ENCODE results near the gene C16orf95.

The C16orf95 gene

DNA sequence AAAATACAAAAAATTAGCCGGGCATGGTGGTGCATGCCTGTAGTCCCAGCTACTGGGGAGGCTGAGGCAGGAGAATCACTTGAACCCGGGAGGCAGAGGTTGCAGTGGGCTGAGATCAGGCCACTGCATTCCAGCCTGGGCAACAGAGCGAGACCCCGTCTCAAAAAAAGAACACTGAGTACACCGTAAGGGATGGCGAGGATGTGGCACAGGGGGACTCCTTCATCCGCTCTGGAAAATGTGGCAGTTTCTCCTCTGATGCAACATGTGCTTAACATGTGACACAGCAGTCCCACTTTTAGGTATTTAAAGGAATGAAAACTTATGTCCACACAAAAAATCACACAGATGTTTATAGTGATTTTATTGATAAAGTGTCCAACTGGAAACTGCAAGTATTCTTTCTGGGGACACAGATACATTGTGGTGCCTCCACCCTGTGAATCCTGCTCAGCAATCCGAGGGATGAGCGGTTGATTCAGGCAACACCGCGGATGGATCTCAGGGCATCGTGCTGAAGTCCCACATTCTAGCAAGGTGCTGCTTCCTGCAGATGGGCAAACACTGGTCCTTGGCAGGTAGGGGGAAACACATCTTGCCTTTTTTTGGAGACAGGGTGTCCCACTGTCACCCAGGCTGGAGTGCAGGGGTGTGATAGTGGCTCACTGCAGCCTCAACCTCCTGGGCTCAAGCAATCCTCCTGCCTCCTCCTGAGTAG lies 3.5 kb upstream of the C16orf95 start:
- Mint-ChIP-seq H3K27me3 (no peaks in the 10 kb centered on the region), H3K9me3 (no peaks in the 10 kb centered on the region), H3K4me1 (peaks cover 15 to 30% of the 10 kb centered on the region in 2 donors), H3K27ac (no peak overlapping the region), H3K4me3 (no peak overlapping the region), H3K36me3 (peaks cover 7 to 15% of the 10 kb centered on the region in 2 donors)
- ATAC-seq (replicated peaks) (no peak), DNase-seq (no peak)

DNA sequence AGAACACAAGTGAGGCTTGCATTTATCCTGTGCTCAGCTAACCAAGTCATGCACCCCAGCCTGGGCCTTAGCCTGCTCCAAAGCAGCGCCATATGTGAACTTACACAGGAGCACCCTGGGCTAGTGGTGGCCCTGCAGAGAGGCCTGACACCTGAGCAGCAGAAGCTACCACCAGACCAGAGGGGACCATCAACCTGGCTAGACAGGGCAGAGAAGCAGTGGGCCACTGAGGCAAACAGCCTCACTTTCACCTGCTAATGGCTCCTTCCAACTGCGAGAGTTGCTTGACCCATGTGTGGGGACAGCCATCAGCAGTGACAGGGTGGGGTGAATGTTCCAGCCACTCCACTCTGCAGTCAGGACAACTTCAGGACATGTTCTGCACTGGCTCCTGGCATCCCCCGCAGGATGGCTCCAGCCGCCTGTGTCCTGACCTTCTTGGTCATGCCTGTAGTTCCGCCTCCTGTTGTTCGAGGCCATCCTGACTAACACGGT lies 2.9 kb upstream of the C16orf95 start:
- no peak for DNase-seq
- Mint-ChIP-seq H3K36me3 (peaks cover 7 to 15% of the 10 kb centered on the region in 2 donors), H3K4me3 (no peak overlapping the region), H3K27ac (no peak overlapping the region), H3K9me3 (no peaks in the 10 kb centered on the region), H3K4me1 (peaks cover 15 to 25% of the 10 kb centered on the region in 2 donors), H3K27me3 (no peaks in the 10 kb centered on the region)
- ATAC-seq (replicated peaks): no peak

DNA sequence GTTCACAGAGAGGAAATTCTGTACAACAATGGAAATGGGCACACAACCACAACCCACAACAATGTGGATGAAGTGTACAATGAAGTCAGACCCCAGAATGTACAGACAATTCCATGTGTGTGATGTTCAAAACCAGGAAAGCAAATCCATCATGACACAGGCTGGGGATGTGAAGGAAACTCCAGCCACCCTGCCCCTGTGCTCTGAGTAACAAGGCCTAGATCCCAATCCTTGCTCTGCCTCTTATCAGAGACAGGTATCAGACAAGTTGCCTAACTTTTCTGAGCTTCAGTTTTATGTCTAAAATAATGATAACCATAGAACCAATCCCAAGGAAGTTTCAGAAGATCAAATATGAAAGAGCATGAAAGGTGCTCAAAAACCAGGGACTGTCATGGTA lies 1.8 kb upstream of the C16orf95 start:
- no peaks in the 10 kb centered on the region for H3K9me3 Mint-ChIP-seq
- ATAC-seq (replicated peaks): no peak
- no peaks in the 10 kb centered on the region for H3K27me3 Mint-ChIP-seq
- H3K36me3 Mint-ChIP-seq: peaks cover 7 to 15% of the 10 kb centered on the region in 2 donors
- DNase-seq: no peak
- H3K4me1 Mint-ChIP-seq: peaks cover 10 to 16% of the 10 kb centered on the region in 2 donors
- peak overlapping the region; percentile 99 for H3K27ac Mint-ChIP-seq
- H3K4me3 Mint-ChIP-seq: peak overlapping the region; percentile 93 to 94

DNA sequence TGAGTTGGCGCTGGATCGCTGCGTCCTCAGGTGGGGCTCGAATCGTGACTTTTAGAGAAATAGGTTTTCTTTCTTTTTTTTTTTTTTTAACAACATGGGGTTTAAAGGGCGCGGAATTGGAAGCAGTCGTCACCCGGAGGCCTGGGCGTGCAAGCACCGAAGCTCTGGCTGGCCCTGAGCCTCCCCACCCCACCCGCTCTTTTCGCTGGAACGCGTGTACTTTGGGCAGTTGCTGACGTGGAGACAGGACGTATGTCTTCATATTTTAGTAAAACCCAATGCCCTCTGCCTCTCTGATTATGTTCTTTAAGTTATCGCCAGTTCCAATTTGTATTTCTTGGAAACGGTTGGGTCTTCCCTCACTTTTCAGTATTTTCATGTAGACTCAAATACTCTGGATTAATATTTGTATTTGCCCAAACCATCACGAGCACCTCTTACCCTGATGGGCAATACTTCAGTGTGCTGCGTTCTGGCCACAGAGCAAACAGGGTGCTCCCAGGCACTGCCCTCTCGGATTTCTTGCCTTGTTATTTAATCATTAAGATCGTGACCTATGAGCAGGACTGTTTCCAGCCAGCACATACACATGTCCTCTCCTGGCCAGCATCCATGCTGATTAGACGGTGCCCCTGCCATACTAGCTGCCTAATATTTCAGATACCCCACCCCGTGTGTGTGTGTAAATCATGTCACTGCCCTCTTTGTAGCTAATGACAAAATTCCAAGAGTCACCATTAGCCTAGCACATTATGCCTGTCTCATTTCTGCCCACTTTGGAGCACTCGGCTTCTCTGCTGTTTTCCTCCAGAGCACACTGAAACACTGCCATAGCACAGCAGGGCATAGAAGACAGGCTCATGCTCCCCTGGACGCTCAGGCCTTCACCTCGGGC lies 805 bp upstream of the C16orf95 start:
- H3K9me3 Mint-ChIP-seq: no peaks in the 10 kb centered on the region
- DNase-seq (peak; percentile 34), ATAC-seq (replicated peaks) (peak; percentile 64 to 67)
- H3K27me3 Mint-ChIP-seq: no peaks in the 10 kb centered on the region
- H3K4me1 Mint-ChIP-seq: peaks cover 10 to 16% of the 10 kb centered on the region in 2 donors
- H3K36me3 Mint-ChIP-seq: peaks cover 7 to 15% of the 10 kb centered on the region in 2 donors
- H3K27ac Mint-ChIP-seq: peak overlapping the region; percentile 99
- peak overlapping the region; percentile 93 to 94 for H3K4me3 Mint-ChIP-seq

DNA sequence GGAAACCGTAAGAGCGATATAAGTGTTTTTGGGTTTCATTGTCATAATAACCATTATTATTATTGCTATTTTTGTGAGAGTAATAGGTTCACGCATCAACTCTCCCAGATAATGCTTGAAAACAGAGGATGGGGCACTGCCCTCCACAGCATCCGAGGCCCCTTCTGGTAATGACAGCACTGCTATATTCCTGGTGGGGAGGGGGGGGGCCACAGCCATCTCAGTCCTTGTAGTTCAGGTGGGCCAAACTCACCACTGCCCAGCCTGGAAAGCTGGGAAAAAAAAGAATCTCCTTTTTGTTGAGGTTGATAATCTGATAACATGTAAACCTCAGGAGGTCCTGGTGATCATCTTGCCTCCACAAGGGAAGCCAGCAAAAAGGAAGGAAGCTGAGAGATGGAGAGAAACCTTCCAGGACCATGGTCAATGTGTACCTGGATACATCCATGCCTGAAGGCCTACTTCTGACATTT lies 706 bp downstream of the C16orf95 start:
- H3K36me3 Mint-ChIP-seq: peaks cover 7 to 15% of the 10 kb centered on the region in 2 donors
- ATAC-seq (replicated peaks): no peak
- H3K9me3 Mint-ChIP-seq: no peaks in the 10 kb centered on the region
- DNase-seq: no peak
- H3K27me3 Mint-ChIP-seq: no peaks in the 10 kb centered on the region
- peaks cover 10 to 16% of the 10 kb centered on the region in 2 donors for H3K4me1 Mint-ChIP-seq
- H3K4me3 Mint-ChIP-seq: peak overlapping the region; percentile 93 to 94
- H3K27ac Mint-ChIP-seq: peak overlapping the region; percentile 99

DNA sequence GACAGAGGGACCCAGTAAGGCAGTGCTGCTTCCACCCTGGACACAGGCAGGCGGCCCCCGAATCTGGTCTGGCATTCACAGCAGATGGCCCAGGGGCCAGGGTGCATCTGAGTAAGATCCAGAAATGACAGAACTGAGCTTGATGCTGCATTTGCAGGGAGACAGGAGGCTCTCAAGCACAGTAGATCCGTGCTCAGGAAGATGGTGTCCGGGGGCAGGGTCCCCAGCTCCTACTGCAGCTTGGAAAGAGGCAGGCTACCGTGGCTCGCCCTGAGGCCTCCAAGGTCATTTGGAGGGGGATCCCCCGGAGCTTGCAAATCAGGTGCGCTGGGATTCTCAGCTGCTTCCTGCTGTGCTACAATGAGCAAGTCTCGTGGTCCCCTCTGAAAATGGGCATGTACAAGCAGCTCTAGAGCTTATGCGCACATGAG lies 2.2 kb downstream of the C16orf95 start:
- H3K4me1 Mint-ChIP-seq: peaks cover 9 to 16% of the 10 kb centered on the region in 2 donors
- H3K27ac Mint-ChIP-seq: no peak overlapping the region
- ATAC-seq (replicated peaks): no peak
- H3K36me3 Mint-ChIP-seq: peaks cover 7 to 15% of the 10 kb centered on the region in 2 donors
- H3K4me3 Mint-ChIP-seq: no peak overlapping the region
- no peaks in the 10 kb centered on the region for H3K9me3 Mint-ChIP-seq
- no peak for DNase-seq
- no peaks in the 10 kb centered on the region for H3K27me3 Mint-ChIP-seq

DNA sequence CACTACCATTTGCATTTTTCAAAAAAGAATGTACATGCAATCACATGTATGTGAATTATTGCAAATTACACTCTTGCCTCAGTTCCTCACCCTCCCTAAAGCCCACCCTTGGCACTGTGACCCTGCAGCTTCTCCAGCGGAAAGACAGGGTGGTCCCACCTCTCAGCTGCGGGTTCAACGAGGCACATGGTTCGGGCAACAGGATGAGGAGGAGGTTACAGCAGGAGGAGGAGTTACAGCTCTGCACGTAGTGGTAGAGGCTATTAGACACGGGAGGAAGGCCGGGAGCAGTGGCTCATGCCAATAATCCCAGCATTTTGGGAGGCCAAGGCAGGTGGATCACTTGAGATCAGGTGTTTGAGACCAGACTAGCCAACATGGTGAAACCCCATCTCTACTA lies 5.2 kb downstream of the C16orf95 start:
- Mint-ChIP-seq H3K4me1 (no peaks in the 10 kb centered on the region), H3K27me3 (no peaks in the 10 kb centered on the region), H3K27ac (peak overlapping the region; percentile 9), H3K36me3 (peaks cover 5 to 7% of the 10 kb centered on the region in 2 donors), H3K9me3 (peaks cover 0 to 4% of the 10 kb centered on the region in 2 donors), H3K4me3 (no peak overlapping the region)
- ATAC-seq (replicated peaks): no peak
- no peak for DNase-seq

DNA sequence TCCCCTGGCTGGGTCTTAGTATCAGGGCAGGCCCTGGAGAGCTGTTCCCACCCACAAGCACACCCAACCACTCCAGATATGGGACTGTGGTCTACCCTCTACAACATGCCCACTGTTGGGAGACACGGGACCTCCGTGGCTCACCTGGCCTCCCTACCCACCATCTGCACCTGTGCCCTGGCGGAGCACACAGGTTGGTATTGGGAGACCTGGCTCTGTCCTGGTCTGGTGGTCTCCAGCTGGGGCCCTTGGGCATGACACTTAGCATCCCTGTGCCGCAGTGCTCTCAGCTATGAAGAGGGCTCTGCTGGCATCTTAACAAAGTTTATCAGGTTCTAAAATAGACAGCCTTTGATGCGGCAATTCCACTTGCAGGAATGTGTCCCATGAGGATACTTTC lies 5.8 kb downstream of the C16orf95 start:
- Mint-ChIP-seq H3K4me1 (no peaks in the 10 kb centered on the region), H3K27me3 (no peaks in the 10 kb centered on the region)

DNA sequence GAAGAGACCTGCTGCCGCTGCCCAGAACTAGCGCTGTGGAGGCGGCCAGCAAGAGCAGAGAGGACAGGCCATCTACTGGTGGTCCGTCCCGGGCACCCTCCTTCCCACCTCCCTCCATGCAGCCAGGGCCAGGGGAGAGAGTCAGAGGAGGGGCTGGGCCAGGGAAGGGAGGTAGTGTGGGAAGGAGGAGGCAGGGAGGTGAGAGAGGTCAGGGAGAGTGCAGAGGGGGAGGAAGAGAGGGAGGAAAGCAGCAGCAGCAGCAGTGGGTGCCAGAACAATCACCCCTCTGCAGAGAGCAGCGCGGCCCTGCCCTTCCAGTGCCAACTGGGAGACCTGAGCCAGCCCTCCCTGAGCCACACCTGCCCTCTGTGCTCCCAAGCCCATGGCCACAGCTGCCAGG lies 6.6 kb downstream of the C16orf95 start:
- Mint-ChIP-seq H3K27me3 (no peaks in the 10 kb centered on the region), H3K9me3 (peaks cover 0 to 4% of the 10 kb centered on the region in 2 donors), H3K4me1 (no peaks in the 10 kb centered on the region), H3K4me3 (no peak overlapping the region), H3K27ac (no peak overlapping the region), H3K36me3 (peaks cover 5 to 7% of the 10 kb centered on the region in 2 donors)
- ATAC-seq (replicated peaks) (no peak), DNase-seq (no peak)

More for the DNA sequence above, 5.8 kb downstream of the C16orf95 start:
- ATAC-seq (replicated peaks): no peak
- DNase-seq: no peak
- Mint-ChIP-seq H3K27ac (no peak overlapping the region), H3K4me3 (no peak overlapping the region), H3K9me3 (peaks cover 0 to 4% of the 10 kb centered on the region in 2 donors), H3K36me3 (peaks cover 5 to 7% of the 10 kb centered on the region in 2 donors)

DNA sequence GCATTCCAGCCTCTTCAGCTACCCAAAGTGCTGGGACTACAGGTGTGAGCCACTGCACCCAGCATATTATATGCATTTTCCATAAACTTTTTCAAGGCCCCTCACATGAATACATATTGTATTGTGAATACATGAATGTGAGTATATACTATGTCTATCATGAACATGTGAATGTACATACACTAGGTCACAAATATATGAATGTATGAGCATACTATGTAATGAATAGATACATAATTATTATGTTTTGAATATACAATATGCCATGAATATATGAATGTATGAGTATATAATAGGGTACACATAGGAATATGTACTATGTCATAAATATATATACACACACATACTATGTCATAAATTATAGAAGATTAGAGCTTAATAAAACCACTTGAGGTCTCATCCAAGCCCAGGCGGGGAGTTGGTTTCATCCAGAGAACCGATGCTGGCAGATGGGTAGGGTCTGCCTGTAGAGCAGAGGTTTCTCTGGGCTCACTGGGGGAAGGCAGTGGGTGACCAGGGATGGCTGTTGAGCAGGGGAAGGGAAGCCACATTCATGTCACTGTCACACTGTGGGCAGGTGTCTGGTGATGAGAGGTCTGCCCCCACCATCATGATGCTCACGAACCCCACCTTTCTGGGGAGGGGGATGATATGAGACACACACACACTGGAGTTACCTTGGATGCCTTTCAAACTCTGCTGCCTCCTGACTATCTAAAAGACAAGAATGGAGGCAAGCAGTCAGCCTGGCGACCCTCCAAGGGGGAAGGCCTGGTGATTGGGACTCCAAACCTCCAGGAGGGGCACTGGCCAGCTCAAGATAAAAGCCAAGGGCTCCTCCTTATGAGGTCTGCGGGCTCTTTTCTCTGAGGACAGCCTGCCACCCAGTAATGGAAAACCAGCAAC lies 7.3 kb downstream of the C16orf95 start:
- ATAC-seq (replicated peaks): no peak
- H3K4me1 Mint-ChIP-seq: no peaks in the 10 kb centered on the region
- no peaks in the 10 kb centered on the region for H3K27me3 Mint-ChIP-seq
- H3K4me3 Mint-ChIP-seq: no peak overlapping the region
- peaks cover 0 to 4% of the 10 kb centered on the region in 2 donors for H3K9me3 Mint-ChIP-seq
- peaks cover 5 to 8% of the 10 kb centered on the region in 2 donors for H3K36me3 Mint-ChIP-seq
- no peak for DNase-seq
- H3K27ac Mint-ChIP-seq: no peak overlapping the region

DNA sequence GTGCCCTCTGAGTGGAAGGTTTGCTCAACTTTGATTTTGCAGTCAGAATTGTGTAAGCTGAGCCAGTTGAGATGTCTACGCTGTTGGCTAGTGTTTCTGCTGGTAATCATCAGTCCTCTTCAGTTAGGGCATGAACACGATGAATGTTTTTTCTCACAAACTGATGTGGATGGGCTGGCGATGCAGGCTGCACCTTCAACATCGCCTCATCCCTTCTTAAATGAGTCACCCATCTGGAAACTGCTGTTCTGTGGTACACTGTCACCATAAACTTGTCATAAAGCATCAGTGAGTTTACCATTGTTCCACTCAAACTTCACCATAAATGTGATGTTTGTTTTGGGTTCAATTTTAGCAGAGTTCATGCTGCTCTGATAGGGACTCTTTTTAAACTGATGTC lies 8.4 kb downstream of the C16orf95 start:
- ATAC-seq (replicated peaks) (no peak), DNase-seq (no peak)
- H3K9me3 Mint-ChIP-seq: peaks cover 0 to 4% of the 10 kb centered on the region in 2 donors
- no peaks in the 10 kb centered on the region for H3K4me1 Mint-ChIP-seq
- no peak overlapping the region for H3K4me3 Mint-ChIP-seq
- no peaks in the 10 kb centered on the region for H3K27me3 Mint-ChIP-seq
- peaks cover 5 to 10% of the 10 kb centered on the region in 2 donors for H3K36me3 Mint-ChIP-seq
- no peak overlapping the region for H3K27ac Mint-ChIP-seq

DNA sequence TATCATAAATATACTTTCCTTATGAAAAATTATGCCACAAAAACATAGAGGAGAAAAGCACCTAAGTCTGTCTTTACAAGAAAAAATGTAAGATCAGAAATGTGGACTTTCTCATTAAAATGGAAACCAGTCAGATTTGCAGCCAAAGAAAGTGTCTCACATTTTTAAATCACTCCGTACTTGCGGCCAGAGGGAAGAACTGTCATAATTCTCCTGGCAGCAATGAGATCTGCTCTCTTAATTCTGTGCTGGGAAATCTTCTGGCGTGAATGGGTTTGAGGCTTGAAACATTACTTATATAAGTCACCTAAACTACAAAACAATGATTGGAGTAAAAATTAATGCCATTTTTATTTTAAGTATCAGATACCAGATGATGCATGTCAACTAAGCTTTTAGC lies 10.7 kb downstream of the C16orf95 start:
- Mint-ChIP-seq H3K4me3 (no peak overlapping the region), H3K27me3 (no peaks in the 10 kb centered on the region), H3K36me3 (peaks cover 16 to 20% of the 10 kb centered on the region in 2 donors), H3K27ac (no peak overlapping the region), H3K9me3 (peaks cover 0 to 4% of the 10 kb centered on the region in 2 donors), H3K4me1 (no peaks in the 10 kb centered on the region)
- DNase-seq: no peak
- no peak for ATAC-seq (replicated peaks)

DNA sequence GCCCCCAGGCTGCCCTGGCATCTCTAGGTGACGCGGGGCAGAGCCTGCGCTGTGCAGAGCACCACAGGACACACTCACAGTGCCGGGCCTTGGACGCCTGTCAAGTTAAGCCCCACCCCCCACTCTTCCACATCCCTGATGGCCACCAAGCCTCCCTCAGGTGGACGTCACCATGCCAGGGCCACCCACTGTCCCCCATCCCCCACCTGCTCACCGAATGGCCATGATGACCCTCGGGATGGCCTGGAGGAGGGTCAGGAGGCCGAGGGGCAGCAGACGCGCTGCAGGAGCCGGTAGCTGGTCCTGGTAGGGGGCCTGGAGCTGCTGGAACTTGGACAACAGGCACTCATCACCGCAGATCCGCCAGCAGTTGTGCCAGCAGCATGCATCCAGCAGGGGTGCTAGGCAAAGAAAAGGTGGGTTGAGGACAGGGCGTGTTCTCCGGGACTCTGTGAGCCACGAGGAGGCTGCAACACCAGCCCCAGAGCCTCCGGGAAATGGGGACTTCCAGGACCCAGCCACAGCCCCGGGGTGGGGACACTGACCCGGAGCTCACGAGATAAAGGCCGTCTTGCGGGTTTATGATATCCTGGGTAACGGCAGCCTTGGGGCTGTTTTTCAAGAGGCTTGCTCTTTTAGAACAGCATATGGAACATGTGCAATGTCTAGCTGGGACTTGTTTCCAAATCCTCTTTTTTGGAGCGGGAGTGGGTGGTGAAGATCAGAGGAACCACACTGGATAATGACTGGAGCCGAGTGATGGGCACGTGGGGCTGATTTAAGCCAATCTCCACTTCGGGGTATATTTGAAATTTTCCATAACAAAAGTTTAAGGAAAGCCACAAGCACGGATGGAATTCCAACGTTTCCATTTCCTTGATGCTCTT lies 11.4 kb downstream of the C16orf95 start:
- Mint-ChIP-seq H3K27ac (no peak overlapping the region), H3K9me3 (peaks cover 0 to 4% of the 10 kb centered on the region in 2 donors)
- DNase-seq: no peak

More for the DNA sequence above, 11.4 kb downstream of the C16orf95 start:
- no peaks in the 10 kb centered on the region for H3K27me3 Mint-ChIP-seq
- no peak for ATAC-seq (replicated peaks)
- H3K36me3 Mint-ChIP-seq: peaks cover 16 to 20% of the 10 kb centered on the region in 2 donors
- no peaks in the 10 kb centered on the region for H3K4me1 Mint-ChIP-seq
- no peak overlapping the region for H3K4me3 Mint-ChIP-seq
